HCT116 (cell line): Measurements from ENCODE around the gene ZFHX3. TPM values are rescaled to one million over a fixed set of nuclear protein-coding genes. Genes with fewer than 3 reads are reported as not detected.

ENCODE experiments used
- ATAC-seq: fragments of 200-7000 bp; cut with Tn5 transposase; 2 replicates; pipeline ENCODE4 v1.9.1; 2020; ENCODE audit warnings: mild to moderate bottlenecking, moderate library complexity
- BruUV-seq: library from RNA; stranded (reverse); fragments of 400-500 nt; replicated peaks from 2 replicates; lab custom pipeline; 2021; lab: Mats Ljungman, UMichigan
- CTCF ChIA-PET: fragments of 300-600 bp; sonication (Branson Sonifier 250); formaldehyde crosslinking; loops from one replicate; lab custom pipeline; 2021; ENCODE audit warnings: antibody characterized with exemption; lab: Charles Lee
- POLR2A ChIA-PET: fragments of 300-600, 350-600 bp; sonication (Branson Sonifier 250); formaldehyde crosslinking; loops from one replicate; lab custom pipeline; 2021; ENCODE audit warnings: antibody characterized with exemption; lab: Charles Lee
- RAD21 ChIA-PET, 2 experiments: fragments of 300-600 bp; sonication (Branson Sonifier 250); formaldehyde crosslinking; loops; one replicate each; lab custom pipeline; 2023; ENCODE audit warnings: low total read pairs in 2 of 2; ENCODE audit not compliant: uncharacterized antibody in 2 of 2, unreplicated experiment in 2 of 2, low non-redundant PET in 1 of 2; lab: Charles Lee
- DNase-seq: peaks from one replicate; pipeline ENCODE4 v3.0.0-alpha.2; 2010; ENCODE audit warnings: low read depth, low spot score
- H2AFZ ChIP-seq: fragments of 200-600 bp; shearing (Covaris generic), sonication (generic); 2 replicates; pipeline ENCODE4 v1.6.1; 2017; ENCODE audit warnings: low read depth, mixed run types, mixed read lengths, antibody characterized with exemption, low read length; ENCODE audit not compliant: poor library complexity, severe bottlenecking
- H3K27ac ChIP-seq: 2 replicates; pipeline ENCODE4 v1.5.1; 2012; ENCODE audit warnings: low read depth, low read length
- H3K27me3 ChIP-seq: fragments of 200-600 bp; sonication (generic); 2 replicates; pipeline ENCODE4 v1.6.1; 2016; ENCODE audit warnings: mixed run types, low read length, mixed read lengths; ENCODE audit not compliant: insufficient read depth
- H3K36me3 ChIP-seq, 2 experiments: fragments of 200-500 bp in 1 of 2; fragments of 200-600 bp in 1 of 2; sonication (Bioruptor generic) in 1 of 2; sonication (generic) in 1 of 2; 2 replicates each; pipeline versions ENCODE4 v1.5.1 to v1.6.1; 2014 to 2016; ENCODE audit warnings: low read length in 2 of 2, inconsistent platforms in 1 of 2, mixed read lengths in 1 of 2, mixed run types in 1 of 2; ENCODE audit not compliant: insufficient read depth in 2 of 2, control insufficient read depth in 1 of 2
- H3K4me1 ChIP-seq, 2 experiments: fragments of 200-600 bp in 1 of 2; sonication (generic) in 1 of 2; 2 replicates each; pipeline versions ENCODE4 v1.5.1 to v1.6.1; 2012 to 2017; ENCODE audit warnings: low read length in 2 of 2, inconsistent platforms in 1 of 2, mild to moderate bottlenecking in 1 of 2, mixed read lengths in 1 of 2, mixed run types in 1 of 2, moderate library complexity in 1 of 2; ENCODE audit not compliant: insufficient read depth in 2 of 2, control insufficient read depth in 1 of 2
- H3K4me2 ChIP-seq: fragments of 200-600 bp; sonication (generic); 2 replicates; pipeline ENCODE4 v1.6.1; 2017; ENCODE audit warnings: mixed run types, low read length, mixed read lengths
- H3K4me3 ChIP-seq, 2 experiments: fragments of 200-600 bp in 1 of 2; sonication (generic) in 1 of 2; replicated peaks in 1 of 2; 2 replicates each; pipeline ENCODE4 v1.5.1; 2011 to 2016; ENCODE audit warnings: low read length in 2 of 2, control low read depth in 1 of 2, low read depth in 1 of 2, mild to moderate bottlenecking in 1 of 2, mixed read lengths in 1 of 2, mixed run types in 1 of 2
- H3K79me2 ChIP-seq: fragments of 200-600 bp; sonication (generic); 2 replicates; pipeline ENCODE4 v1.6.1; 2017; ENCODE audit warnings: mild to moderate bottlenecking, mixed run types, low read length, moderate library complexity, mixed read lengths; ENCODE audit not compliant: insufficient read depth
- H3K9ac ChIP-seq: fragments of 200-600 bp; sonication (generic); 2 replicates; pipeline ENCODE4 v1.6.1; 2016; ENCODE audit warnings: low read length, mixed read lengths
- H3K9me2 ChIP-seq: fragments of 200-600 bp; sonication (generic), shearing (Covaris generic); 2 replicates; pipeline ENCODE4 v1.6.1; 2017; ENCODE audit warnings: mixed run types, mild to moderate bottlenecking, moderate library complexity; ENCODE audit not compliant: insufficient read depth
- H3K9me3 ChIP-seq, 2 experiments: fragments of 200-500 bp in 1 of 2; fragments of 200-600 bp in 1 of 2; sonication (Bioruptor generic) in 1 of 2; sonication (generic) in 1 of 2; 2 replicates each; pipeline ENCODE4 v1.6.1; 2014 to 2017; ENCODE audit warnings: low read length in 2 of 2, mixed read lengths in 2 of 2, inconsistent platforms in 1 of 2, low read depth in 1 of 2, mild to moderate bottlenecking in 1 of 2, mixed run types in 1 of 2, moderate library complexity in 1 of 2; ENCODE audit not compliant: control insufficient read depth in 1 of 2, insufficient read depth in 1 of 2
- H4K20me1 ChIP-seq: fragments of 200-600 bp; sonication (generic), shearing (Covaris generic); 2 replicates; pipeline ENCODE4 v1.6.1; 2017; ENCODE audit warnings: mixed run types, mild to moderate bottlenecking, moderate library complexity; ENCODE audit not compliant: insufficient read depth
- CEBPB ChIP-seq: IDR thresholded peaks from 2 replicates; pipeline ENCODE4 v1.6.1; 2012; ENCODE audit warnings: low read depth
- EGR1 ChIP-seq: IDR thresholded peaks from 2 replicates; pipeline ENCODE4 v1.6.1; 2012; ENCODE audit warnings: low read depth
- ELF1 ChIP-seq: IDR thresholded peaks from 2 replicates; pipeline ENCODE4 v1.6.1; 2012; ENCODE audit warnings: low read depth, borderline replicate concordance
- JUND ChIP-seq: IDR thresholded peaks from 2 replicates; pipeline ENCODE4 v1.6.1; 2012
- SP1 ChIP-seq: IDR thresholded peaks from 2 replicates; pipeline ENCODE4 v1.6.1; 2012; ENCODE audit warnings: low read depth
- ZNF274 ChIP-seq: fragments of 200-500 bp; sonication (Bioruptor generic); IDR thresholded peaks from 2 replicates; pipeline ENCODE4 v1.6.1; 2014; ENCODE audit warnings: mild to moderate bottlenecking, low read depth, low read length, inconsistent platforms
- intact Hi-C: fragments of 100-400 bp; cut with micrococcal nuclease; formaldehyde crosslinking; loops from 2 replicates; pipeline ENCODE4 v1.10.0; 2022
- total RNA-seq: library from RNA; stranded (reverse); gene quantifications from one replicate; pipeline ENCODE4 v1.2.1, GENCODE V29; 2021; ENCODE audit not compliant: unreplicated experiment
- TF ChIP-seq, protein P1 (sequence below): IDR thresholded peaks from 2 replicates; pipeline ENCODE4 v1.6.1; 2012

ZFHX3 gene
- total RNA-seq, 1 experiment from 2014 or later = 6.3 TPM

- Histone ChIP-seq H3K79me2 (no peaks in the 10 kb centered on the region), H3K9ac (no peak overlapping the region), H3K4me1 (peaks cover 4 to 19% of the 10 kb centered on the region in 2 experiments; a peak in 3 of 4 replicates), H3K36me3 (no peaks in the 10 kb centered on the region), H3K9me2 (0 out of 2 replicates have a peak, but pooled peaks cover 3% of the 10 kb centered on the region), H4K20me1 (no peaks in the 10 kb centered on the region), H3K4me2 (no peak overlapping the region), H3K4me3 (no peak overlapping the region), H3K27ac (no peak overlapping the region), H3K9me3 (no peaks in the 10 kb centered on the region), H2AFZ (no peak overlapping the region), H3K27me3 (no peaks in the 10 kb centered on the region)
- TF ChIP-seq JUND (no peak), ZNF274 (no peak)
- DNase-seq (no peak), ATAC-seq (no peak)
- intact Hi-C loops = no loop called here
- BruUV-seq = no TSS peak
- ChIA-PET CTCF (no interaction called here), POLR2A (no interaction called here), RAD21 (no interaction called here)
Measured at GRCh38 chr16:73064994-73065545, 17.1 kb upstream of the ZFHX3 start.

DNA sequence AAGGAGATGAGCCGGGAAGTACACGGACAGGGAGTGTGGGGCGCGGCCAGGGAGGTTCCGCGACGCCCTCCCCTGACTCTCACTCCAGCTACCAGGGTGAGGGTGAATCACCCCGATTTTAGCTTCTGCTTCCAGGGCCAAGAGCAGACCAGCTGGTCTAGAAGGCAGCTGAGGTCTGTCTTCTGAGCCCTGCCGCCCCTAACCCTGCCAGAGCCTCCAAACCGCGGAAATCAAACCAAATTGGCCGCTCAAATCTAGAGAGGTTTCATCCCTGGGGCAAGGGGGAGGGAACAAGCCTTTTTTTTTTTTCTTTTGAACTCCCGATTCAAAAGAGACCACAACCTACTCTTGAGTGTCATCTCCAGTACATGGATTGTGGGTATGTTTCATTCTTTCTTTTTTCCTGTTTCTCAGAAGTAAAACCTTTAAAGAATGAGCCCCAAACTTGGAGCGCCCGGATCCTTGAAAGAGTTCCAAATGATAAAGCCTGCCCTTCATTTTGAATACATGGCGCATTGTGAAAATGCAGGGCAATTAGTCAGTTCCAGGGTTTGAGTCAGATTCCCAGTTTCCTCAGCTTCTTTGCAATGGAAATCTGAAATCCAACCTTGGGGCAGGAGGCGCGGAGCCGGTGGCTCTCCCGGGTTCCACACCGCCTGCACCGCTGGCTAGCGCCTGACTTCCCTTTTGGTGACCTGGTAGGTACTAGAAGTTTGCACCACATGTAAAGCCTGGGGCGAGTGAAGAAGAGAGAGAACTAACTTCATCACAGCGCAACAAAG is 16.5 kb upstream of the ZFHX3 start:
- no TSS peak for BruUV-seq
- Histone ChIP-seq H3K27ac (no peak overlapping the region), H3K4me3 (no peak overlapping the region), H3K4me1 (peaks cover 3 to 18% of the 10 kb centered on the region in 2 experiments; a peak in 3 of 4 replicates), H4K20me1 (no peaks in the 10 kb centered on the region), H3K36me3 (no peaks in the 10 kb centered on the region), H3K9me2 (0 out of 2 replicates have a peak, but pooled peaks cover 3% of the 10 kb centered on the region), H3K9ac (no peak overlapping the region), H2AFZ (no peak overlapping the region), H3K4me2 (no peak overlapping the region), H3K9me3 (no peaks in the 10 kb centered on the region), H3K27me3 (no peaks in the 10 kb centered on the region), H3K79me2 (no peaks in the 10 kb centered on the region)
- ATAC-seq (no peak), DNase-seq (no peak)
- intact Hi-C loops = no loop called here
- POLR2A ChIA-PET = no interaction called here
- TF ChIP-seq EGR1 (no peak), CEBPB (no peak), SP1 (no peak), ELF1 (no peak)
- TF ChIP-seq, protein P1, sequence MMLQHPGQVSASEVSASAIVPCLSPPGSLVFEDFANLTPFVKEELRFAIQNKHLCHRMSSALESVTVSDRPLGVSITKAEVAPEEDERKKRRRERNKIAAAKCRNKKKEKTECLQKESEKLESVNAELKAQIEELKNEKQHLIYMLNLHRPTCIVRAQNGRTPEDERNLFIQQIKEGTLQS = no peak
- CTCF ChIA-PET = no interaction called here
- RAD21 ChIA-PET = interaction anchor here in 1 of 2 experiments (0.7 kb wide), 1 partner anchor 36 kb away, joined by 4 read pairs; no protein-coding TSS in a partner anchor
